ENCODE measurements around the gene CLIP1.
"Not testable (repeated sequence)": the region's sequence is repeated elsewhere in the genome, so short reads cannot be mapped to it uniquely, and the experiment has no call there.

The CLIP1 gene

GRCh38 chr12:122407208-122407607, 15.3 kb downstream of the CLIP1 start:
- Histone ChIP-seq H3K36me3 (ENCODE audit: control insufficient read depth, low read depth, low read length) (no peaks in the 10 kb centered on the region), H3K9me3 (ENCODE audit: control insufficient read depth, low read depth, low read length) (no peaks in the 10 kb centered on the region), H3K4me1 (ENCODE audit: control insufficient read depth, low read depth, low read length) (no peaks in the 10 kb centered on the region), H3K9ac (ENCODE audit: low read length) (no peak overlapping the region), H3K27me3 (ENCODE audit: control insufficient read depth, insufficient read depth, low read length) (no peaks in the 10 kb centered on the region), H3K4me3 (ENCODE audit: low read length) (no peak overlapping the region), H3K27ac (ENCODE audit: low read length) (no peak overlapping the region)

DNA sequence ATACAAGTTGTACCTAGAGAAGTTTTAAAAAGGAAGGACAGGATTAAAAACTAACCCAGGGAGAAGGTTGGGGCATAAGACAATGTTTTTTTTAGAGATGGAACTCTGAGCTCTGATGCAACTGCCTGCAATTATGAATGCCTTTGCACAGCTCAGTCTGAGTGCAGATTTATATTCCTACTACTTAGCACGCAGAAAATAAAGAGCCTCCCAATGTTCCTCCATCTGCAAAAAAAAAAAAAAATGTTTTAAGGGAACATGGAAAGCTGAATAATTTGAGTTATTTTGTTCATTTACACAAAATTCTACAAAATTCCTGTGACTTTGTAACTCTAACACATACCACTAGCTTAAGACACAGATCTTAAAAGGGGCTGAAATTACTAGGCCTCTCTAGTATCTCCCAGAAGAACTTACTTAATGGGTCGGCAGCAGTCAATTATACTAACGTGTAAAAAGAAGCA, 15.7 kb downstream of the CLIP1 start:
- no peaks in the 10 kb centered on the region for H3K4me1 ChIP-seq (ENCODE audit: control insufficient read depth, low read depth, low read length)
- H3K27ac ChIP-seq (ENCODE audit: low read length) = no peak overlapping the region
- no peaks in the 10 kb centered on the region for H3K36me3 ChIP-seq (ENCODE audit: control insufficient read depth, low read depth, low read length)
- no peak overlapping the region for H3K9ac ChIP-seq (ENCODE audit: low read length)
- H3K27me3 ChIP-seq (ENCODE audit: control insufficient read depth, insufficient read depth, low read length) = no peaks in the 10 kb centered on the region
- H3K9me3 ChIP-seq (ENCODE audit: control insufficient read depth, low read depth, low read length) = no peaks in the 10 kb centered on the region
- H3K4me3 ChIP-seq (ENCODE audit: low read length) = no peak overlapping the region

- Histone ChIP-seq H3K27me3 (ENCODE audit: control insufficient read depth, insufficient read depth, low read length) (no peaks in the 10 kb centered on the region), H3K9ac (ENCODE audit: low read length) (no peak overlapping the region), H3K9me3 (ENCODE audit: control insufficient read depth, low read depth, low read length) (no peaks in the 10 kb centered on the region), H3K4me1 (ENCODE audit: control insufficient read depth, low read depth, low read length) (peaks cover 11% of the 10 kb centered on the region), H3K36me3 (ENCODE audit: control insufficient read depth, low read depth, low read length) (no peaks in the 10 kb centered on the region), H3K27ac (ENCODE audit: low read length) (no peak overlapping the region), H3K4me3 (ENCODE audit: low read length) (no peak overlapping the region)
These were observed 18.6 kb downstream of the CLIP1 start for GRCh38 chr12:122403831-122404230.

DNA sequence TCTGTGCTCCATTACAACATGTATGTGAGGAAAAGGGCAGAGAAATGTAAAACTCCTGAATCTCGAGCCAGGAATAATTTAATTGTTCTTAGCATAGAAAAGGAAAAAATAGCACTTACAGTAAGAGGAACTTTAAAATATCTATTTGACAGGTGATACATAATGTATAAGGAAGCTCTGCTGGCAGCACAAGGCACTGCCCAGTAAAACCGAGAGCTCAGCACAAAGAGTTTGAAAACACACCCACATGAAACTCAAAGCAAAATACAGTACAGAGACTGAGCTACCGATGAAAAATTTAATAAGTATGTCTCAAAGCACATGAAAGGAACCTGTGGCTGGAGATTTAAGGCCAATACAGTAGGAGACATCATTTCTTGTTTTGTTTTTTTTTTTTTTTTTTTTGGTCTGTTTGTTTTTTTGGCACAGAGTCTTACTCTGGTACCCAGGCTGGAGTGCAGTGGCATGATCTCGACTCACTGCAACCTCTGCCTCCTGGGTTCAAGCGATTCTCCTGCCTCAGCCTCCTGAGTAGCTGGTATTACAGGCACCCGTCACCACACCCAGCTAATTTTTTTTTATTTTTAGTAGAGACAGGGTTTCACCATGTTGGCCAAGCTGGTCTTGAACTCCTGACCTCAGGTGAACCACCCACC, 19.2 kb downstream of the CLIP1 start:
- Histone ChIP-seq H3K9me3 (ENCODE audit: control insufficient read depth, low read depth, low read length) (no peaks in the 10 kb centered on the region), H3K9ac (ENCODE audit: low read length) (no peak overlapping the region), H3K27me3 (ENCODE audit: control insufficient read depth, insufficient read depth, low read length) (no peaks in the 10 kb centered on the region), H3K36me3 (ENCODE audit: control insufficient read depth, low read depth, low read length) (no peaks in the 10 kb centered on the region), H3K4me1 (ENCODE audit: control insufficient read depth, low read depth, low read length) (peaks cover 11% of the 10 kb centered on the region), H3K27ac (ENCODE audit: low read length) (no peak overlapping the region), H3K4me3 (ENCODE audit: low read length) (no peak overlapping the region)

GRCh38 chr12:122402264-122402663, 20.2 kb downstream of the CLIP1 start:
- H3K4me1 ChIP-seq (ENCODE audit: control insufficient read depth, low read depth, low read length) = peaks cover 11% of the 10 kb centered on the region
- H3K9ac ChIP-seq (ENCODE audit: low read length) = no peak overlapping the region
- no peaks in the 10 kb centered on the region for H3K36me3 ChIP-seq (ENCODE audit: control insufficient read depth, low read depth, low read length)
- H3K27ac ChIP-seq (ENCODE audit: low read length) = no peak overlapping the region
- H3K4me3 ChIP-seq (ENCODE audit: low read length) = no peak overlapping the region
- H3K9me3 ChIP-seq (ENCODE audit: control insufficient read depth, low read depth, low read length) = no peaks in the 10 kb centered on the region
- no peaks in the 10 kb centered on the region for H3K27me3 ChIP-seq (ENCODE audit: control insufficient read depth, insufficient read depth, low read length)

- Histone ChIP-seq H3K27ac (ENCODE audit: low read length) (peak overlapping the region; percentile 64), H3K27me3 (ENCODE audit: control insufficient read depth, insufficient read depth, low read length) (no peaks in the 10 kb centered on the region), H3K36me3 (ENCODE audit: control insufficient read depth, low read depth, low read length) (no peaks in the 10 kb centered on the region), H3K4me3 (ENCODE audit: low read length) (peak overlapping the region; percentile 47), H3K9ac (ENCODE audit: low read length) (peak overlapping the region; percentile 49), H3K9me3 (ENCODE audit: control insufficient read depth, low read depth, low read length) (no peaks in the 10 kb centered on the region), H3K4me1 (ENCODE audit: control insufficient read depth, low read depth, low read length) (peaks cover 11% of the 10 kb centered on the region)
These were observed 22.7 kb downstream of the CLIP1 start for GRCh38 chr12:122399592-122400373.

DNA sequence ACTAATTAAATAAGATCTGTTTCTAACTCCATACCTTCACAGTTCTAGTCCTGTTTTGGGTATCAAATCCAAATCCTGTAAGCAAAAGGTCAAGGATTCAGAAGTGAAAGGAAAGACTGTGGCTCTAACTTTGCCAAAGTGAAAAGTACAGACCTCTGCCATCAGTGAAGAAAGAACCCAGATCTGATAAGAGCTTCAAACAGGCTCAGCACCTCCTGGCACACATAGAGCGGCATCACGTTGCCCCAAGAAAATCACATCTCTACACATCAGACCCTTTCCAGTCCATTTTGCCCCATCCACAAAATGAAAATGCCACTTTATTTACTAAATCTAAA, 23.2 kb downstream of the CLIP1 start:
- no peak overlapping the region for H3K4me3 ChIP-seq (ENCODE audit: low read length)
- no peaks in the 10 kb centered on the region for H3K27me3 ChIP-seq (ENCODE audit: control insufficient read depth, insufficient read depth, low read length)
- no peak overlapping the region for H3K27ac ChIP-seq (ENCODE audit: low read length)
- peak overlapping the region; percentile 49 for H3K9ac ChIP-seq (ENCODE audit: low read length)
- H3K9me3 ChIP-seq (ENCODE audit: control insufficient read depth, low read depth, low read length) = no peaks in the 10 kb centered on the region
- H3K4me1 ChIP-seq (ENCODE audit: control insufficient read depth, low read depth, low read length) = peaks cover 11% of the 10 kb centered on the region
- no peaks in the 10 kb centered on the region for H3K36me3 ChIP-seq (ENCODE audit: control insufficient read depth, low read depth, low read length)

- not testable (repeated sequence) for H3K9ac ChIP-seq (ENCODE audit: low read length); H3K27ac ChIP-seq (ENCODE audit: low read length); H3K9me3 ChIP-seq (ENCODE audit: control insufficient read depth, low read depth, low read length); H3K4me3 ChIP-seq (ENCODE audit: low read length); H3K27me3 ChIP-seq (ENCODE audit: control insufficient read depth, insufficient read depth, low read length); H3K36me3 ChIP-seq (ENCODE audit: control insufficient read depth, low read depth, low read length)
- peaks cover 11% of the 10 kb centered on the region for H3K4me1 ChIP-seq (ENCODE audit: control insufficient read depth, low read depth, low read length)
These were observed 24.5 kb downstream of the CLIP1 start for GRCh38 chr12:122397981-122398380.

DNA sequence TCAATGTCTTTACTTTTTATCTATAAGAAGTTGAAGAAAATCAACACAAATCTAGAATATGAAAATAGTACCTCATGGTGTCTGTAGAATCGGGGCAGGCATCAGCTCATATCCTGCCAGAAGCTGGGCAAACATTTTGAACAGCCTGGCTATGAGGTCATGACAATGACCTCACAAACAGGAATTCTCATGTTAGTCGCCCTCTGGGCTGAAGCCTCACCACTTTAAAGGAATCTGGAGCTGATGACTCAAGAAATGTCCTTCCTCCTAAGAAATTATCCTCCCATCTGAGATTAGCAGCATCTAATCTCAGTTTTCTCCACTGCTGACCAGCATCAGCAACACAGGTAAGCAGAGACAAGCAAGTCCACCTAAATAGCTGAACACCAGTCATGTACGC, 27.1 kb downstream of the CLIP1 start:
- Histone ChIP-seq H3K36me3 (ENCODE audit: control insufficient read depth, low read depth, low read length) (no peaks in the 10 kb centered on the region), H3K9ac (ENCODE audit: low read length) (no peak overlapping the region), H3K27me3 (ENCODE audit: control insufficient read depth, insufficient read depth, low read length) (no peaks in the 10 kb centered on the region), H3K27ac (ENCODE audit: low read length) (no peak overlapping the region), H3K9me3 (ENCODE audit: control insufficient read depth, low read depth, low read length) (no peaks in the 10 kb centered on the region), H3K4me1 (ENCODE audit: control insufficient read depth, low read depth, low read length) (peaks cover 8% of the 10 kb centered on the region), H3K4me3 (ENCODE audit: low read length) (no peak overlapping the region)

DNA sequence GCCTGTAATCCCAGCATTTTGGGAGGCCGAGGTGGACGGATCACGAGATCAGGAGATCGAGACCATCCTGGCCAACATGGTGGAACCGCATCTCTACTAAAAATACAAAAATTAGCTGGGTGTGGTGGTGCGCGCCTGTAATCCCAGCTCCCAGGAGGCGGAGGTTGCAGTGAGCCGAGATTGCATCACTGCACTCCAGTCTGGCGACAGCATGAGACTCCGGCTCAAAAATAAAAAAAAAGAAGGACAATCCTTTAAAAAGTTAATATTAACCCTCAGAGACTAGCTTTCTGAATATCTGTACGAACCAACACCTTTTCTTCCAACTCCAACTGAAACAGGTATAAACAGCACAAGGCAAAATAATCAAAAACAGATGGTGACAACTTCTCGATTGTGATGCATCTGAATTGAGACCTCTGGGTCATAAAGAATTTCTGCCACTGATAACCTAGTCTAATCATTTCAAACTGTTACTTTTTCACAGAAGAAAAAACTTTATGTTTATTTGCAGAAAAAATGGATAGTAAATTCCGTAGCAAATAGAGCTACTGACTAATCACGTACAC, 27.8 kb downstream of the CLIP1 start:
- Histone ChIP-seq H3K4me3 (ENCODE audit: low read length) (no peak overlapping the region), H3K36me3 (ENCODE audit: control insufficient read depth, low read depth, low read length) (no peaks in the 10 kb centered on the region), H3K27ac (ENCODE audit: low read length) (no peak overlapping the region), H3K4me1 (ENCODE audit: control insufficient read depth, low read depth, low read length) (peaks cover 2% of the 10 kb centered on the region), H3K9me3 (ENCODE audit: control insufficient read depth, low read depth, low read length) (no peaks in the 10 kb centered on the region), H3K9ac (ENCODE audit: low read length) (no peak overlapping the region), H3K27me3 (ENCODE audit: control insufficient read depth, insufficient read depth, low read length) (no peaks in the 10 kb centered on the region)

DNA sequence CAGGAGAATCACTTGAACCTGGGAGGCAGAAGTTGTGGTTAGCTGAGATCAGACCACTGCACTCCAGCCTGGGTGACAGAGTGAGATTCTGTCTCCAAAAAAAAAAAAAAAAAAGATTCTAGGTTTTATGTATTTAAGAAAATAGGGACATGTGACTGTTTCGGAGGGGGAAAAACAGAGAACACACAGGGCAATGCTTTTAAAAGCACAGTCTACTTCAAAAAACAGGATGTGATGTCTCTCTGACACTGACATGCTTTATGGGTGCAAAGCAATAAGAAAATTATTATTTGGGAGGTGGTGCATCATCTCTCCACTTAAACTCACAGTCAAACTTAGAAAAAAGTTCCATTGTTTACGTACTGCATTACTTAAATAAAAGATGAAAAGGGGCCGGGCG, 28.7 kb downstream of the CLIP1 start:
- Histone ChIP-seq H3K4me3 (ENCODE audit: low read length) (no peak overlapping the region), H3K27me3 (ENCODE audit: control insufficient read depth, insufficient read depth, low read length) (no peaks in the 10 kb centered on the region), H3K36me3 (ENCODE audit: control insufficient read depth, low read depth, low read length) (no peaks in the 10 kb centered on the region), H3K4me1 (ENCODE audit: control insufficient read depth, low read depth, low read length) (no peaks in the 10 kb centered on the region), H3K27ac (ENCODE audit: low read length) (no peak overlapping the region), H3K9me3 (ENCODE audit: control insufficient read depth, low read depth, low read length) (no peaks in the 10 kb centered on the region), H3K9ac (ENCODE audit: low read length) (no peak overlapping the region)

GRCh38 chr12:122392411-122392810, 30.1 kb downstream of the CLIP1 start:
- Histone ChIP-seq H3K27me3 (ENCODE audit: control insufficient read depth, insufficient read depth, low read length) (no peaks in the 10 kb centered on the region), H3K27ac (ENCODE audit: low read length) (no peak overlapping the region), H3K9me3 (ENCODE audit: control insufficient read depth, low read depth, low read length) (no peaks in the 10 kb centered on the region)

More at GRCh38 chr12:122392411-122392810, 30.1 kb downstream of the CLIP1 start:
- no peaks in the 10 kb centered on the region for H3K4me1 ChIP-seq (ENCODE audit: control insufficient read depth, low read depth, low read length)
- H3K9ac ChIP-seq (ENCODE audit: low read length) = no peak overlapping the region
- H3K4me3 ChIP-seq (ENCODE audit: low read length) = no peak overlapping the region
- H3K36me3 ChIP-seq (ENCODE audit: control insufficient read depth, low read depth, low read length) = no peaks in the 10 kb centered on the region

All from iPS-18a (cell line).